Upper lobe of left lung (tissue), 4 donors: ENCODE data around the gene DNAJB8.

Source experiments
- EP300 ChIP-seq, 4 donors: sonication (generic); formaldehyde crosslinking; IDR thresholded peaks; one replicate each; pipeline ENCODE4 v1.5.1; 2017; ENCODE audit warnings: antibody characterized with exemption in 4 of 4, control low read depth in 2 of 4
- POLR2A ChIP-seq, 4 donors: fragments of 450-650 bp; IDR thresholded peaks; one replicate each; pipeline ENCODE4 v1.5.1; 2016 to 2017; ENCODE audit warnings: antibody characterized with exemption in 4 of 4, mild to moderate bottlenecking in 2 of 4
- POLR2AphosphoS5 ChIP-seq, 2 donors: sonication (generic); formaldehyde crosslinking; IDR thresholded peaks; one replicate each; pipeline ENCODE4 v1.5.1; 2017; ENCODE audit warnings: antibody characterized with exemption in 2 of 2
- TF ChIP-seq, protein P1 (sequence below), 6 experiments: fragments of 450-650 bp in 4 of 6; fragments of 200-600 bp in 2 of 6; sonication (generic) in 2 of 6; IDR thresholded peaks; one replicate each; pipeline ENCODE4 v1.5.1; 2016 to 2019; ENCODE audit warnings: antibody characterized with exemption in 6 of 6

DNA sequence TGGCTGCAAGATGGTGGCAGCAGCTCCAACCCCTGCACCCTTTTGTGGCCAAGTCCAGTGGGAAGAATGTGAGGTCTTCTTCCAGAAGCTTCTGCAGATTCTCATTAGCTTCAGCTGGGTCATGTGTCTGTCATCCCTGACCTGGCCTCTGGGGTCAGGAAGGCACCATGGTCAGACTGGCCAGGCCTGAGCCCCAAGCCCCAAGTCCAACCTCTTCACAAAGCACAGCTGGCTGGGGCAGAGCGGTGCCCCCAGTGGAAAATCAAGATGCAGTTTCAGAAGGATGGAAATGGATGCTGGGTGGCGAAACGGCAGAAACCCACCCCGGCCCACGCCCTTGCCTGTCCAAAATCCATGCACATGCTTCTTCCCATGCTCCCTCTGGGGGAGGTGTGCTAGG, 42.2 kb upstream of the DNAJB8 start:
- TF ChIP-seq POLR2AphosphoS5 (IDR thresholded peaks at IDR 0.05) = no peak
- TF ChIP-seq, protein P1, sequence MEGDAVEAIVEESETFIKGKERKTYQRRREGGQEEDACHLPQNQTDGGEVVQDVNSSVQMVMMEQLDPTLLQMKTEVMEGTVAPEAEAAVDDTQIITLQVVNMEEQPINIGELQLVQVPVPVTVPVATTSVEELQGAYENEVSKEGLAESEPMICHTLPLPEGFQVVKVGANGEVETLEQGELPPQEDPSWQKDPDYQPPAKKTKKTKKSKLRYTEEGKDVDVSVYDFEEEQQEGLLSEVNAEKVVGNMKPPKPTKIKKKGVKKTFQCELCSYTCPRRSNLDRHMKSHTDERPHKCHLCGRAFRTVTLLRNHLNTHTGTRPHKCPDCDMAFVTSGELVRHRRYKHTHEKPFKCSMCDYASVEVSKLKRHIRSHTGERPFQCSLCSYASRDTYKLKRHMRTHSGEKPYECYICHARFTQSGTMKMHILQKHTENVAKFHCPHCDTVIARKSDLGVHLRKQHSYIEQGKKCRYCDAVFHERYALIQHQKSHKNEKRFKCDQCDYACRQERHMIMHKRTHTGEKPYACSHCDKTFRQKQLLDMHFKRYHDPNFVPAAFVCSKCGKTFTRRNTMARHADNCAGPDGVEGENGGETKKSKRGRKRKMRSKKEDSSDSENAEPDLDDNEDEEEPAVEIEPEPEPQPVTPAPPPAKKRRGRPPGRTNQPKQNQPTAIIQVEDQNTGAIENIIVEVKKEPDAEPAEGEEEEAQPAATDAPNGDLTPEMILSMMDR (IDR thresholded peaks at IDR 0.05) = no peak
- no peak for TF ChIP-seq POLR2A (IDR thresholded peaks at IDR 0.05)
- no peak for TF ChIP-seq EP300 (IDR thresholded peaks at IDR 0.05)
